HK-2 (cell line): ENCODE measurements around the gene LIG4.

ENCODE experiments used
- DNase-seq: peaks from one replicate; pipeline ENCODE4 v3.0.0-alpha.2; 2018; ENCODE audit not compliant: unreplicated experiment

The LIG4 gene

DNA sequence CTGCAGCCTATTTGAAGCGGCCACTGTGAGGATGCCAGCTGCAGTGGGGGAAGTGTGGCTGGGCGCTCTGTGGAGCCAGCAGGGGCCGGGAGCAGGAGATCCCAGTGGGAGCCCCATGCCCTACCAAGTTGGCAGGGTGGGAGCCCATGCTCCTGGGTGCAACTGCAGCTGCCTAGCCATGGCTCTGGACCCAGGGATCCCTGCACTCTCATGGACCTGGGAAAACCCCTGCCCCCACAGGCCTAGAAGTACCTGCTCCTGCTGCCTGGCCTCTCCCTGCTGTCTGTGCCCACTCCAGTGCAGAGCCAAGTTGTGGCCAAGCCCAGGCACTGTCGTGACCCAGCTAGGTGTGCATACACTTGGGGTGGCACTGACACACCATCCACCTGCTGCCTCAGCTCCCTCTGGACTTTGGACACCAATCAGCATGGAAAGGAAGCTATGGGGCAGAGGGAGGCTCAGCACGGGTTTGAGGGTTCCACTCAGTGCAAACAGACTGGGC lies 20.9 kb downstream of the LIG4 start:
- DNase-seq = no peak

- no peak for DNase-seq
Observed at GRCh38 chr13:108193806-108194205, 21.5 kb downstream of the LIG4 start.

- DNase-seq = no peak
Observed at GRCh38 chr13:108190897-108191296, 24.4 kb downstream of the LIG4 start.

DNA sequence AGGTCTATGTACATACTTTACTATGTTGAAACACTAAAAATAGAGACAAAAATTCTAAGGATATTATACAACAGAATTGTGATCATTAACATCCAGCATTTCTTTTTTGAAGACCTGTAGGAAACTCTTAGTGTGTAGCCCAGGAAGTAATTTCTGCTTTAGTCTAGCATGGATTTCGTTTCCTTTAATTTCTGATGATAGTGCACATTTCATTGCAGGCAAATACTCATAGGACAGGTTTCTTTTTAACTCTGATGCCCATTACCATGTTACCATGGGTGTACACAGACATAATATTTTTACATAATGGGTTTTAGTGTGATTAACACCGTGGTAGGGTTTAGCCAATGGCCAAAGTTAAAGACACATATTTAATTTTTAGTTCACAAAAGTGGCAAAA lies 27.1 kb downstream of the LIG4 start:
- DNase-seq = no peak

GRCh38 chr13:108185223-108185622 lies 30.1 kb downstream of the LIG4 start:
- DNase-seq = no peak

DNA sequence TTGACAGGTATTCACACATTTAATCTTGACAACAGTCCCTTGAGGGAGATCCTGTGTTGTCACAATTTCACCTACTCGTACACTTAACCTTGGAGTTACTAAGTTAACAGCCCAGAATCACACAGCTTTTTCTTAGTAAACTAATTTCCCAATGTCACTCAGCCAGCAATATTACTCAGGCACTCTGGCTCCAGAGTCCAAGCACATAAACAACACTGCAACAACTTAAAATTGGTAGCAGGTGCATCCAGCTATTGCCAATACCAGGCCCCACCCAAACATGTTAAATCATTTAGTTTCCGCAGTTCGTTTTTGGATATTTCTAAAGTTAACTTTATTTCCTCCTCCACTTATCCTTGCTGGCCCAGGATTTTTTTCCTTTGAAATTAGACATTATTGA lies 32.7 kb downstream of the LIG4 start:
- DNase-seq = no peak

- DNase-seq = no peak
Observed at GRCh38 chr13:108178078-108178477, 37.3 kb downstream of the LIG4 start.

DNA sequence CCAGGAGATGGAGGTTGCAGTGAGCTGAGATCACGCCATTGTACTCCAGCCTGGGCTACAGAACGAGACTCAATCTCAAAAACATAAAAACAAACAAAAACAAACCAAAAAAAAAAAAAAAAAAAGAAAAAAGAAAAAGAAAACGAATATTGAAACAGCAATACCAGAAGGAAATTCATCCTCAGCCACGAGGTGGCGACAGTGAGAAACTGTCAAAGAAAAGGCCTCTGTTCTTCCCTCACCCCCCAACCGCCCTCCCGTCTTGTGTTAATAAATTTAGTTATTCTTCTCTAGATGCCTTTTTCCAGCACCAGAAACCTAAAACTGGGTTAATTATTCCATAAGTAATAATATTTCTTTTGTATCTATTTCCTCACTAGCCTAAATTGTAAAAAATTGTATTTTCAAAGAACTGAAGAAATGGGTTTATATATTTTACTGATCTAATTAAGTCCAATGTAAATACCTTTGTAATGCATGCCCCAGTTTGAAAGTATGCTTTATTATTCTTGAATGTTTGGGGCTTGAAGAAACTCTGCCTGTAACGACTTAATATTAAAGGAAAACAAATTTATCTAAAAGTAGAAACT lies 38.6 kb downstream of the LIG4 start:
- peak; percentile 8 for DNase-seq

GRCh38 chr13:108168929-108169328 lies 46.4 kb downstream of the LIG4 start:
- DNase-seq = no peak

GRCh38 chr13:108166078-108166477 lies 49.3 kb downstream of the LIG4 start:
- no peak for DNase-seq

- DNase-seq = no peak
Observed at GRCh38 chr13:108158746-108159145, 56.6 kb downstream of the LIG4 start.
